Neural cell (in vitro differentiated cells): ENCODE measurements around the gene MYLK. TPM values are rescaled to one million over a fixed set of nuclear protein-coding genes. Genes with fewer than 3 reads are reported as not detected.
"Not testable (repeated sequence)": the region's sequence is repeated elsewhere in the genome, so short reads cannot be mapped to it uniquely, and the experiment has no call there.

ENCODE experiments used
- H2AFZ ChIP-seq: fragments of 200-600, 300-800 bp; sonication (generic), shearing (Covaris generic); 2 replicates; pipeline ENCODE4 v1.6.0; 2014; ENCODE audit warnings: low read depth, mild to moderate bottlenecking, antibody characterized with exemption, low read length, moderate library complexity
- H3F3A ChIP-seq: fragments of 200-600 bp; shearing (Covaris generic); 2 replicates; pipeline ENCODE4 v1.6.1; 2016; ENCODE audit warnings: mild to moderate bottlenecking, moderate library complexity, mixed read lengths, antibody characterized with exemption, low read length; ENCODE audit not compliant: insufficient read depth, poor library complexity, severe bottlenecking
- H3K27ac ChIP-seq: fragments of 200-600, 300-800 bp; sonication (generic), shearing (Covaris generic); 2 replicates; pipeline ENCODE4 v1.5.1; 2014; ENCODE audit warnings: mild to moderate bottlenecking, low read length, moderate library complexity
- H3K27me3 ChIP-seq: fragments of 300-800, 200-600 bp; sonication (generic), shearing (Covaris generic); 2 replicates; pipeline ENCODE4 v1.6.0; 2014; ENCODE audit warnings: mild to moderate bottlenecking, low read depth, low read length, moderate library complexity; ENCODE audit not compliant: insufficient read depth
- H3K36me3 ChIP-seq: fragments of 300-800, 200-600 bp; sonication (generic), shearing (Covaris generic); 2 replicates; pipeline ENCODE4 v1.5.1; 2014; ENCODE audit warnings: mild to moderate bottlenecking, antibody characterized with exemption, low read length, moderate library complexity; ENCODE audit not compliant: insufficient read depth
- H3K4me2 ChIP-seq: fragments of 300-800, 200-600 bp; sonication (generic), shearing (Covaris generic); 2 replicates; pipeline ENCODE4 v1.6.0; 2014; ENCODE audit warnings: mild to moderate bottlenecking, low read length
- H3K4me3 ChIP-seq: fragments of 300-800, 200-600 bp; sonication (generic), shearing (Covaris generic); 2 replicates; pipeline ENCODE4 v1.5.1; 2014; ENCODE audit warnings: mild to moderate bottlenecking, low read length, moderate library complexity
- H3K79me2 ChIP-seq: fragments of 200-600 bp; shearing (Covaris generic); replicated peaks from 2 replicates; pipeline ENCODE4 v1.6.0; 2014; ENCODE audit warnings: mild to moderate bottlenecking, low read length, moderate library complexity; ENCODE audit not compliant: insufficient read depth
- H3K9ac ChIP-seq: fragments of 300-800, 200-600 bp; sonication (generic), shearing (Covaris generic); 2 replicates; pipeline ENCODE4 v1.6.1; 2016; ENCODE audit warnings: mild to moderate bottlenecking, low read length, mixed read lengths
- H3K9me2 ChIP-seq: fragments of 200-600 bp; shearing (Covaris generic); 2 replicates; pipeline ENCODE4 v1.6.1; 2016; ENCODE audit warnings: mild to moderate bottlenecking, low read length, mixed read lengths; ENCODE audit not compliant: insufficient read depth
- H3K9me3 ChIP-seq: fragments of 200-600, 300-800 bp; sonication (generic), shearing (Covaris generic); 2 replicates; pipeline ENCODE4 v1.6.1; 2016; ENCODE audit warnings: mild to moderate bottlenecking, mixed run types, low read length, moderate library complexity, mixed read lengths
- H4K20me1 ChIP-seq: fragments of 200-600 bp; shearing (Covaris generic); 2 replicates; pipeline ENCODE4 v1.6.1; 2016; ENCODE audit warnings: mild to moderate bottlenecking, mixed run types; ENCODE audit not compliant: insufficient read depth
- CTCF ChIP-seq: fragments of 450-650 bp; IDR thresholded peaks from 2 replicates; pipeline ENCODE4 v1.5.1; 2014; ENCODE audit warnings: antibody characterized with exemption, mild to moderate bottlenecking, moderate library complexity; ENCODE audit not compliant: poor library complexity, severe bottlenecking
- EP300 ChIP-seq: fragments of 450-650 bp; conservative IDR thresholded peaks from 2 replicates; pipeline ENCODE4 v1.6.1; 2014; ENCODE audit warnings: antibody characterized with exemption, mild to moderate bottlenecking, moderate library complexity; ENCODE audit not compliant: poor library complexity, severe bottlenecking
- EZH2 ChIP-seq: fragments of 200-600, 300-800 bp; shearing (Covaris generic), sonication (generic); IDR thresholded peaks from 2 replicates; pipeline ENCODE4 v1.6.1; 2014; ENCODE audit warnings: antibody characterized with exemption, low read length, borderline replicate concordance, mild to moderate bottlenecking; ENCODE audit not compliant: insufficient read depth, poor library complexity, severe bottlenecking
- MXI1 ChIP-seq: fragments of 450-650 bp; conservative IDR thresholded peaks from 2 replicates; pipeline ENCODE4 v1.6.1; 2014; ENCODE audit warnings: antibody characterized with exemption, mild to moderate bottlenecking; ENCODE audit not compliant: poor library complexity, severe bottlenecking
- POLR2AphosphoS5 ChIP-seq: IDR thresholded peaks from 2 replicates; pipeline ENCODE4 v1.6.1; 2012
- RAD21 ChIP-seq: fragments of 450-650 bp; conservative IDR thresholded peaks from 2 replicates; pipeline ENCODE4 v1.6.1; 2014; ENCODE audit warnings: antibody characterized with exemption, mild to moderate bottlenecking, moderate library complexity
- REST ChIP-seq: IDR thresholded peaks from 2 replicates; pipeline ENCODE4 v1.6.1; 2012; ENCODE audit warnings: borderline replicate concordance
- SMC3 ChIP-seq: fragments of 450-650 bp; conservative IDR thresholded peaks from 2 replicates; pipeline ENCODE4 v1.6.1; 2014; ENCODE audit warnings: antibody characterized with exemption, mild to moderate bottlenecking, moderate library complexity; ENCODE audit not compliant: poor library complexity
- TAF1 ChIP-seq: IDR thresholded peaks from 2 replicates; pipeline ENCODE4 v1.6.1; 2012; ENCODE audit warnings: low read depth
- polyA plus RNA-seq: library from polyadenylated mRNA; depleted of rRNA; stranded (reverse); fragments of >200 nt; gene quantifications from 2 replicates; pipeline ENCODE4 v1.2.3, GENCODE V29; 2014

Gene MYLK
- polyA plus RNA-seq, 1 donor from 2014 or later = 0.43 TPM

- Histone ChIP-seq H3K27ac (no peak overlapping the region), H3K36me3 (no peaks in the 10 kb centered on the region), H3K9me3 (no peaks in the 10 kb centered on the region), H4K20me1 (no peaks in the 10 kb centered on the region), H3K9me2 (no peaks in the 10 kb centered on the region), H3F3A (no peaks in the 10 kb centered on the region), H2AFZ (no peak overlapping the region), H3K4me2 (no peak overlapping the region), H3K79me2 (no peaks in the 10 kb centered on the region), H3K27me3 (no peaks in the 10 kb centered on the region), H3K9ac (no peak overlapping the region), H3K4me3 (no peak overlapping the region)
- no peak for TF ChIP-seq TAF1
- TF ChIP-seq EZH2 = no peak
- TF ChIP-seq MXI1 = no peak
- TF ChIP-seq RAD21 = no peak
- TF ChIP-seq REST = no peak
- TF ChIP-seq EP300 = no peak
- TF ChIP-seq POLR2AphosphoS5 = no peak
Observed at GRCh38 chr3:123722021-123722420, 162.1 kb downstream of the MYLK start.

GRCh38 chr3:123721095-123721689, 162.9 kb downstream of the MYLK start:
- not testable (repeated sequence) for H3F3A ChIP-seq, H4K20me1 ChIP-seq, H3K27ac ChIP-seq

GRCh38 chr3:123720638-123721037, 163.5 kb downstream of the MYLK start:
- Histone ChIP-seq H3K9me3 (no peaks in the 10 kb centered on the region), H2AFZ (no peak overlapping the region), H3K4me2 (no peak overlapping the region), H3K9ac (no peak overlapping the region), H3F3A (no peaks in the 10 kb centered on the region), H3K27ac (no peak overlapping the region), H3K4me3 (no peak overlapping the region), H3K79me2 (no peaks in the 10 kb centered on the region), H3K9me2 (no peaks in the 10 kb centered on the region), H4K20me1 (no peaks in the 10 kb centered on the region), H3K27me3 (no peaks in the 10 kb centered on the region), H3K36me3 (no peaks in the 10 kb centered on the region)
- TF ChIP-seq CTCF (no peak), POLR2AphosphoS5 (no peak), TAF1 (no peak), EP300 (no peak), EZH2 (no peak), SMC3 (no peak), REST (no peak), MXI1 (no peak), RAD21 (no peak)

More at GRCh38 chr3:123721095-123721689, 162.9 kb downstream of the MYLK start:
- not testable (repeated sequence) for H3K36me3 ChIP-seq, H3K4me2 ChIP-seq, H2AFZ ChIP-seq, H3K4me3 ChIP-seq, H3K9me2 ChIP-seq, H3K9ac ChIP-seq, H3K9me3 ChIP-seq, H3K27me3 ChIP-seq, H3K79me2 ChIP-seq
